GM18502 (cell line): ENCODE data around the gene GSTA1.
A peak's percentile ranks its signal among the peaks of the same experiment; 100 is the strongest.
"Not testable (repeated sequence)": the region's sequence is repeated elsewhere in the genome, so short reads cannot be mapped to it uniquely, and the experiment has no call there.

Experiments
- ATAC-seq: cut with Tn5 transposase; IDR thresholded peaks from one replicate; pipeline ENCODE4 v1.9.1; 2021; ENCODE audit warnings: mild to moderate bottlenecking; ENCODE audit not compliant: unreplicated experiment, poor library complexity

The GSTA1 gene

DNA sequence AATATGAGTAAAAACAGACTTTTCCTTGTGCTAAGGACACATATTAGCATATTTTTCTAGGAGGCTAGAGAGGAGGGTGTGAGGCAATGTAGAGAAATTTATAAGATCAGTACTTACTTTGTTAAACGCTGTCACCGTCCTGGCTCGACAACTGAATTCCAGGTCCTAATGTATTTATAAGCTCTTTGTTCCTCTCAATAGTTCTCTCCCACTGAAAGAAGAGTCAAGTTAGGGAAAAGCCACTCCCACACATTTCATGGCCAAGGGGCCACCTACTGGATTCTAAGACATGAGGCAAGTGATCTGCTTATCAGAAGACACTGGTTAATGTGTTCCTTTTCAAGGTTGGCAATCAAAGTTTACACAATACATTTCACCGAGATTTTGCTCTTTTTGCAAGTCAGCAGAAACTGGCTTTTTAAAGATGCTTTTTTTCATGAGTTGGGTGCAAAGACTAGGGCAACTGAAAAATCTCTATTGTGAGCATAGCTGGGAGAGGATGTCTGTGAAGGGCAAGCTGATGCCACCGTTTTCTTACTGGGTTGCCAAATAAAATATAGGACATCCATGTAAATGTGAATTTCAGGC, at the start of gene GSTA1:
Gene GSTA1, minus strand, starts transcription at position 149 of the 588 bp plus-strand sequence. CDS start 4,549 bp downstream, outside the sequence.
- not testable (repeated sequence) for ATAC-seq

DNA sequence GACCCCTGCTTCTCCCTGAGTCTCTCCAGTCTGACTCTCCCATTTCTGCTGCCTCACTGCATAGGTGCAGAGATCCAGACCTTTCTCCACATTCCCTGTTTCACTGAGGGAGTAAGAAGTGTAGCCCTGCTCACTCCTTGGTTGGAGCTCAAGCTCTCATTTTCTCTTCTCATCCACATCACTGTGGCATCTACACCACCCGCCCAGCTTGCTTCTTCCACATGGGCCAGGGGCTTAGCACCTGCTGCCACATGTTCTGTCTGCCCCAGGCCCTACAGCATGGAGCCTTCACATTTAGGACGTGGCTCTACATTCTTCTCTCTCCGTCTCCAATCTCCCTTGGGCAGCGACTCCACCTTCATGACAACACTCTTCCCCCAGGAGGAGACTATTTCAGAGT, 45.5 kb upstream of the GSTA1 start:
- no peak for ATAC-seq

DNA sequence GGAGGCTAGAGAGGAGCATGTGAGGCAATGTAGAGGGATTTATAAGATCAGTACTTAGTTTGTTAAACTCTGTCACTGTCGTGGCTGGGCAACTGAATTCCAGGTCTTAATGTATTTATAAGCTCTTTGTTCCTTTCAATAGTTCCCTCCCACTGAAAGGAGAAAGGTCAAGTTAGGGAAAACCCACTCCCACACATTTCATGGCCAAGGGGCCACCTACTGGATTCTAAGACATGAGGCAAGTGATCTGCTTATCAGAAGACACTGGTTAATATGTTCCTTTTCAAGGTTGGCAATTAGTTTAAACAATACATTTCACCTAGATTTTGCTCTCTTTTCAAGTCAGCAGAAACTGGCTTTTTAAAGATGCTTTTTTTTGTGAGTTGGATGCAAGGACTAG, 42.4 kb upstream of the GSTA1 start:
- ATAC-seq: no peak

DNA sequence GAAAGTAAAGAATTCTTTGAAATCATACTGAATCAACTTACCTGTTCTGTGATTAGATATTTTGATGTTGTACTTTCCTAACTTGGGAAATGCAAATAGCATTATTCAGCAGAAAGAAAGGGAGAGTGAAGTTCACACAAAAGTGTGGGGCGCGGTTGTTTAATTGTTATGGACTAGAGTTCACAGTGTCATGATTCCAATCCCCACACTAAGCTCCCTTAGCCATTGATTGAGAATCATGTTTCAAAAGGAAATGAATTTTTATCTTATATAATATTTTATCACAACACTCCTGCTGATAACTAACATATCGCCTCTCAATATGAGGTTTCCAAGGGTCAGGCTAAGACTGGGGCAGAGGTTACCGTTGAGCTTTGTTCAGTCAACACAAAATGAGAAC, 40.0 kb upstream of the GSTA1 start:
- ATAC-seq: no peak

DNA sequence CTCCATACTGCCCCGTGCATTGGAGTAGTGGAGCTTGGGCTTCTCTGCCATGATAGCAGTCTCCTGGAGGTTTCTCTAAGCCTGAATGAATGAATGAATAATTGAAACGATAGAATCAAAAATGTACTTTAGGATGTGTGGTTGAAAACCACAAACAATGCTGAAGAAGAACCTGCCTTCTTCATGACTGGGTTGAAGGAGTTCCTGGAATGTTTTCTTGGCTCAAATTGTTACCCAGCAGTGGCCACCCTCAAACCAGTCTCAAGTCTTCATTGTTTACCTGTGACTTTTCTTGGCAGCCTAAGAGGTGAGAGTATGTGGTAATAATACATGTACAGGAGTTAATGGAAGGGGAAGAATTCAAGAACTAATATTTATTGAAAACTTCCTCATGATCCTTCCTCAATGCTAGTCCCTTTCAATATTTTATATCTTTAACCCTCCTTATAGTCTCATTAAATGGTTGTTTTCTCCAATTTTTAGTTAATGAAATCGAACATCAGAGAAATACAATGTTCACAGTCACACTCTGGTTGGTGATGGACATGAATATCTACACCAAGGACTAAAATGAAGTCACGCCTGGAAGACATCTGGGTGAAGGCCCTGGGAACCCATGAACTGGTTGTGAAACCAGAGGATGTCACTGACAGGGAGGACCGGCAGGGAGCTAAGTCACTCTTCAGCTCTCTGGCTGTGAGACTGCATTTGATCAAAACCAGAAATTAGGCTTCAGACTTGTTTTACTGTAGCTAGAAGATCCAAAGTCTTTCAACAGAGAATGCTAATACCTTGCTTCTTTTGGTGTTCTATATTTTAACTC, 37.4 kb upstream of the GSTA1 start, which contains the start of gene GSTA5:
Gene GSTA5, minus strand, starts transcription at position 51 of the 823 bp plus-strand sequence.
- ATAC-seq: no peak

DNA sequence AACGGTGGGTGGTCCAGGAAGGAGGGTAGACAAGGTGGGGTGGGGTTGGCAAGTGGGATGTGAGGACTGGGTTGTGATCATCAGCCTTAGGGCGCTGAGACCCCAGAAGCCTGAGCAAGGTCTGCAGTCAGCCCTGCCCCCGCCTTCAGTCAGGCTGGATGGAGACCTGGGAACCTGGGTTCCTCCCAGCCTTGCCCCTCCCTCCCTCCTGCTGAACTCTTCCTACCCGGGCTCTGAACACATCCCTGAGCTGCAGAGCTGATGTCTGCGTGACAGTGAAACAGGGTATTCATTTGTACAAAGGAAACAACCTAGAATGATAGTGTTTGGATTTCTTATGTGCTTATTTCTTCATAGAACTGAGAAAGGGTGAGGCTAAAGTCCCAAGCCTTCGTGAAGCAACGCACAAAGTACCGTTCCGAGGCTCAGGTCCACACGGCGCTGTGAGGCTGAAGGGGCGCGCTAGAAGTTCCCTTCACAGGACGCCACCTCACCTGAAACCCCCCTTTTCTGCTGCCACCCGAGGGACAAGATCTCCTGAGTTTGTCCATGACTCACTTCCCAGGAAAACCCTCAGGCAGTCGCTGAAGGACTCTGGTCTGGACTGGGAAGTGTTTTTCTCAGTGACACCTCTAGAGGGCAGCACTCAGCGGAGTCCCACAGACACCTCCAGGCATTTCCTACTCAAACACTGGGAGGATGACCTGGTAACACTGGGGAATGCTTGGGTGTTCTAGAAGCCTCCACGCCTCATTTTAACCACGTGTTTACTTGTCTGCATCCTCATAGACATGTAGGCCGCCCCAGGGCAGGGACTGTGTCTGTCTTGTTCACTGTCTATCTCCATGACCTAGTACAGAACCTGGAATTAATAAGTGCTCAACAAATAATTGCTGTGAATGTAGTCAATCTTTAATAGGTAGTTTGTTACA, 35.8 kb upstream of the GSTA1 start:
- ATAC-seq: peak; percentile 66

DNA sequence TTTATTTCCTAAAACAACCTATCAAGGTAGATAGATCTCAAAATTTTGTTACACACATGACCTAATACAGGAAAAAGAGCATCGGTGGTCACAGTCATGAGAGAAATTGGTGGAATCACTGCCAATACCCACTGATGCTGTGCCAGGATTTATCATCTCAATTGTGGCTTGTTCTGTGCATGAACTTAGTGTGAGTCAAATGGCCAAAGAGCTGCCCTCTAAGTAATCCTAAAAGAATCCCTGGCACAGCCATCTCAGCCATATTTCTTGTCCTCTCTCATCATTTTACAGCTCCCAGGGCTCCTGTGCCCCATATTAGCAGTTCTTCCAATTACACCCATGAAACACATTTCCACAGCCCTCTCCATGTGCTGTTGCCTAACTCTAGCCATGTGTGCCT, 30.9 kb upstream of the GSTA1 start:
- no peak for ATAC-seq

DNA sequence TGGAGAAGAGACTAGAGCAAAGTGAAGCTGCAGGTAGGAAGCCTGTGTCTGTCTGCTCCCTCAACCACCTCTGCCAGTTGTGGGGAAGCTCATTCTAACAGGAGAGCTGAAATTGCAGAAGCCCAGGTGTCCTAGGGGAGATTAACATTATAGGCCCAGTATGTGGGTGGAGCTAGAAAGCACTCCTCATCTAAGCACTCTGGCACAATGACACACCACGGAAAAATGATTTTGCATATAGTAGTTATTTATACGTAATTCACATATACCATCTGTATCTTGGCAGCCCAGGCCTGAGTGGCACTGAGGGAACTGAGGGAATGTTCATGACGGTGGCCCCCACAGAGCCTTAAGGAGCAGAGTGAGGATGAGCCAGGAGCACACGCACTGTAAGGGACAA, 27.3 kb upstream of the GSTA1 start:
- not testable (repeated sequence) for ATAC-seq

DNA sequence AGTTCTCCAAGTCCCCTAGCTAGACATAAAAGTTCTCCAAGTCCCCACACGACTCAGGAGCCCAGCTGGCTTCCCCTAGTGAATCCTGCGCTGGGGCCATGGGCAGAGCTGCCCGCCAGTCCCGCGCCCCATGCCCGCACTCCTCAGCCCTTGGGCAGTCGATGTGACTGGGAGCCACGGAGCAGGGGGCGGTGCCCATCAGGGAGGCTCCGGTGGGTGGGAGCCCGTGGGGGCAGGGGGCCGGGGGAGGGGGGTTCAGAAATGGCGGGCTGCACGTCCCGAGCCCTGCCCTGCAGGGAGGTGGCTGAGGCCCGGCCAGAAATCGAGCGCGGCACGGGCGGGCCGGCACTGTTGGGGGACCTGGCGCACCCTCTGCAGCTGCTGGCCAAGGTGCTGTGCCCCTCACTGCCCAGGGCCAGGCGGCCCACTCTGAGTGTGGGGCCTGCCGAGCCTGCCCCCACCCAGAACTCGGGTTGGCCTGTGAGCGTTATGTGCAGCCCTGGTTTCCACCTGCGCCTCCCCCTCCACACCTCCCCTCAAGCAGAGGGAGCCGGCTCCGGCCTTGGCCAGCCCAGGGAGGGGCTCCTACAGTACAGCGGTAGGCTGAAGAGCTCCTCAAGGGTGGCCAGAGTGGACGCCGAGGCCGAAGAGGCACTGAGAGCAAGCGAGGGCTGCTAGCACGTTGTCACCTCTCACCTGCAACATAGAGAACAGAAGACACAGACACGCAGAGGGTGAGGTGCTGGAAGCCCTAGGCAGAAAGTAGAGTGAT, 25.6 kb upstream of the GSTA1 start:
- no peak for ATAC-seq

DNA sequence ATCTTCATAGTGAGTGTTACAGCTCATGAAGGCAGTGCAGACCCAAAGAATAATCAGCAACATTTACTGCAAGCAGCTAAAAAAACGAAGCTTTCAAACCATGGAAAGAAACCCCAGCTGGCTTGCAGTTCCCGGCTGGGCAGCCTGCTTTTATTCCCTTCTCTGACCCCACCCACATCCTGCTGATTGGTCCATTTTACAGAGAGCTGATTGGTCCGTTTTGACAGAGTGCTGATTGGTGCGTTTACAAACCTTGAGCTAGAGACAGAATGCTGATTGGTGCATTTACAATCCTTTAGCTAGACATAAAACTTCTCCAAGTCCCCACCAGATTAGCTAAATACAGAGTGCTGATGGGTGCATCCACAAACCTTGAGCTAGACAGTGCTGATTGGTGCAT, 25.0 kb upstream of the GSTA1 start:
- ATAC-seq: not testable (repeated sequence)

DNA sequence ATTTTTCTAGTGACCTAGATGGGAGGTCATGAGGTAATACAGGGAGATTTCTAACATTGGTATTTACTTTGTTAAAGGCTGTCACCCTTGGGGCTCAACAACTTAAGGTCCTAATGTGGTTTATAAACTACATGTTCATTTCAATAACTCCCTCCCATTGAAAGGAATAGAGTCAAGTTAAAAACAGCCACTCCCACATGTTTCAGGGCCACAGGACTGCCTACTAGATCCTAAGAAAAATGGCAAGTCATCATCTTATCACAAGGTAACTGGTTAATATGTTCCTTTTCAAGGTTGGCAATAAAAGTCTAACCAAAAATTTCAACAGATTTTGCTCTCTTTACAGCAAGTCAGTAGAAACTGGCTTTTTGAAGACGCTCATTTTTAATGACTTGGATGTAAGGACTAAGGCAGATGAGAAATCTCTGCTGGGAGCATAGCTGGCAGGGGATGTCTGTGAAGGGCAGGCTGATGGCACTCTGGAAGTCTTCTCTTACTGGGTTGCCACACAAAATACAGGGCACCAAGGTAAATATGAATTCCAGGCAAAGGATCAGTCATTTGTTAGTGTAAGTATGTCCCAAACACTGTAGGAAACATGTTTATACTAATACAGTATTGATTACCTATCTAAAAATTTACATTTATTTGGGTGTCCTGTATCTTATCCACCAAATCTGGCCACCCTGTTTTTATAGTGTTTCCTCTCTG, 23.6 kb upstream of the GSTA1 start:
- ATAC-seq: not testable (repeated sequence)

DNA sequence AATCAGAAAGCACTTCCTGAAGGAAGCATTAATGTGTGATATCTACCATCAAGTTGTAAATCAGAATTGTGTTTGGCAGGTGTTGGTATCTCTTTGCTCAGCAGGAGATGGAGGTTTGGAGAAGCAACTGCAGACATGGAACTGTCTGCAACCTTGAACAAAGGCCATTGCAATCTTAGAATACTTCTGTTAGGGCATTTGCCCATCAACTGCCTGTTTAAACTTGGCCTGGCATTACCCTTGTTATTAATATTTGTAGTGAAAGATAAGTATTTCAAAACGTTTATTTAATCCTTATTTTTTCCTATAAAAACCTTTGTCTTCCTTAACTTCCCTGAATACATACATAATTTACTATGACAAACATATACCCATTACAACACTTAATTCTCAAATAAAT, 22.9 kb upstream of the GSTA1 start:
- no peak for ATAC-seq

DNA sequence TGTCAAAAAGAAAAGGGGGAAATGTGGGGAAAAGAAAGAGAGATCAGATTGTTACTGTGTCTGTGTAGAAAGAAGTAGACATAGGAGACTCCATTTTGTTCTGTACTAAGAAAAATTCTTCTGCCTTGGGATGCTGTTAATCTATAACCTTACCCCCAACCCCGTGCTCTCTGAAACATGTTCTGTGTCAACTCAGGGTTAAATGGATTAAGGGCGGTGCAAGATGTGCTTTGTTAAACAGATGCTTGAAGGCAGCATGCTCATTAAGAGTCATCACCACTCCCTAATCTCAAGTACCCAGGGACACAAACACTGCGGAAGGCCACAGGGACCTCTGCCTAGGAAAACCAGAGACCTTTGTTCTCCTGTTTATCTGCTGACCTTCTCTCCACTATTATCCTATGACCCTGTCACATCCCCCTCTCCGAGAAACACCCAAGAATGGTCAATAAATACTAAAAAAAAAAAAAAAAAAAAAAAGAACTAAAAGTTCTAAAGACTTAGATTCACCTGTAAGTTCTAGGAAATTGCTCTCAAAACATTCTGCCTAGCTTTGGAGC, 22.4 kb upstream of the GSTA1 start:
- ATAC-seq: not testable (repeated sequence)

DNA sequence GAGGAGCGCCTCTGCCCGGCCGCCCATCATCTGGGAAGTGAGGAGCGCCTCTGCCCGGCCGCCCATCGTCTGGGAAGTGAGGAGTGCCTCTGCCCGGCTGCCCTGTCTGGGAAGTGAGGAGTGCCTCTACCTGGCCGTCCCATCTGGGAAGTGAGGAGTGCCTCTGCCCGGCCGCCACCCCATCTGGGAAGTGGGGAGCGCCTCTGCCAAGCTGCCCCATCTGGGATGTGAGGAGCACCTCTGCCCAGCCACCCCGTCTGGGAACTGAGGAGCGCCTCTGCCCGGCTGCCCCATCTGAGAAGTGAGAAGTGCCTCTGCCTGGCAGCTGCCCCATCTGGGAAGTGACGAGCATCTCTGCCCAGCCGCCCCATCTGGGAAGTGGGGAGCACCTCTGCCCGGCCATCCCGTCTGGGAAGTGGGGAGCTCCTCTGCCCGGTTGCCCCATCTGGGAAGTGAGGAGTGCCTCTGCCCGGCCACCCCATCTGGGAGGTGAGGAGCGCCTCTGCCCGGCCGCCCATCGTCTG, 21.7 kb upstream of the GSTA1 start:
- ATAC-seq: not testable (repeated sequence)

DNA sequence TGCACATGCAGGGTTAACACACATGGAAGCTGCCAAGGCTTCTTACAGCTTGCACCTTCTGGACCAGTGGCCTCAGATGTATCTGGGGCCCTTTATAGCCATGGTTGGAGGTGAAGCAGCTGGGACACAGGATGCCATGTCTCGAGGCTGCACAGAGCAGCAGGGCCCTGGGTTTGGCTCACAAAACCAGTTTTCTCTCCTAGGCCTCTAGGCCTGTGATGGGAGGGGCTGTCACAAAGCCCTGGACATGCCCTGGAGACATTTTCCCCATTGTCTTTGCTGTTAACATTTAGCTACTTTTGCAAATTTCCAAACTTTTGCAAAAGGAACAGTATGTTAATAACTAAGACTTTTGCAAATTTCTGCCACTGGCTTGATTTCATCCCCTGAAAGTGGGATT, 18.2 kb upstream of the GSTA1 start:
- no peak for ATAC-seq

DNA sequence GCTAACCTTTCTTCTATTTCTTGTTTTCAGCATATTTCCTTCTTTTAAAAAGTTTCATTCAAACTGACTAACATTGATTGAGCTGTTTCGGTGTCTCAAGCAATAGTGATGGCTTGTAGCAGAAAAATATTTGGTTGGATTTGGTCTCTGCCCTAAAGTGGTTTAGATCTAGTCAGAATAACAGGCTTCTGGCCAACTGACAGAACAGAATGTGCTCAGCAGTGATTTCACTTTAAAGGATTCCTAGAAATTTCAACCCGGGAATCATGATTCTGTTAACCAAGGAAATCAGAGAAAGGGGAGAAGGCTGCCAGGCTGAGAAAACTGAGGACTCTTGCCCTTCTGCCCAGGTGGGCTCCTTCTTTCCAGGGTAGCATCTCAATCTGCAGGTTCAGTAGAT, 16.6 kb upstream of the GSTA1 start:
- no peak for ATAC-seq

DNA sequence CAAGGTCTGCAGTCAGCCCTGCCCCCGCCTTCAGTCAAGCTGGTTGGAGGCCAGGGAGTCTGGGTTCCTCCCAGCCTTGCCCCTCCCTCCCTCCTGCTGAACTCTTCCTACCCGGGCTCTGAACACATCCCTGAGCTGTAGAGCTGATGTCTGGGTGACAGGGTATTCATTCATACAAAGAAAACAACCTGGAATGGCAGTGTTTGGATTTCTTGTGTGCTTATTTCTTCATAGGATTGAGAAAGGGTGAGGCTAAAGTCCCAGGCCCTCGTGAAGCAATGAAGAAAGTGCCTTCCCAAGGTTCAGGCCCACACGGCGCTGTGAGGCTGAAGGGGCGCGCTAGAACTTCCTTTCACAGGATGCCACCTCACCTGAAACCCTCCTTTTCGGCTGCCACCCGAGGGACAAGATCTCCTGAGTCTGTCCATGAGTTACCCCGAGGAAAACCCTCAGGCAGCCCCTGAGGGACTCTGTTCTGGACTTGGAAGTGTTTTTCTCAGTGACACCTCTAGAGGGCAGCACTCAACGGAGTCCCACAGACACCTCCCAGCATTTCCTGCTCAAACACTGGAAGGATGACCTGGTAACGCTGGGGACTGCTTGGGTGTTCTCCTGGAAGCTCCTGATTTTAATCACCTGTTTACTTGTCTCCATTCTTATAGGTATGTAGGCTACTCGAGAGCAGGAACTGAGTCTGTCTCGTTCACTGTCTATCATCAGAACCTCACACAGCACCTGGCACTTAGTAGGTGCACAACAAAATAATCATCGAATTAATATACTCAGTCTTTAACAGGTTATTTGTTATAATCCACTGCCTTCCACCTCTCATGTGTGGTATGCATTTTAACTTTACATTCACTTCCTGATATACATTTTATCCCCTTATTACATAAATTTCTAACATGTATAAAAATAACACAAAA, 11.8 kb upstream of the GSTA1 start:
- peak; percentile 86 for ATAC-seq

DNA sequence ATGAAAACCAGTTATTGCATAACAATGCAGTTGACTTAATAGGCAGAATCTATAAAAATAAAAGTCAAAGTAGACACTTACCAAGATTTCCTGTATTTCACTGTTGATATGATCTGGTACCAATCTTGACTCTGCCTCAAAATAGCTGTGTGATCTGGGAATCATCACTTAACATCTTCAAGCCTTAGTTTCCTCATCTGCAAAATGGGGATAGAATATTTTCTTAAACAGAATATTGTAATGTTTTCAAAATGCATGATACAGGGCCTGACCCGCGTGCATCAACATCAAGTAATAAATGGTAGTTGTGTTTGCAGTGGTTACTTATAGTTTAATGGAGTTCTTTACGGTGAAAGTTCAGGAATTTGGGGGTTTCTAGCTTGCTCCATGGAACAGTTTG, 10.9 kb upstream of the GSTA1 start:
- ATAC-seq: not testable (repeated sequence)
